Measurements from ENCODE around the gene ALG1L2.
"Not testable (repeated sequence)": the region's sequence is repeated elsewhere in the genome, so short reads cannot be mapped to it uniquely, and the experiment has no call there.

GRCh38 chr3:130122891-130123775 lies 41.5 kb downstream of the ALG1L2 start:
- TF ChIP-seq EZH2 (IDR thresholded peaks at IDR 0.05; ENCODE audit: borderline replicate concordance, insufficient read depth, low read length, poor library complexity, severe bottlenecking); RAD21 (conservative IDR thresholded peaks at IDR 0.05); SMC3 (conservative IDR thresholded peaks at IDR 0.05; ENCODE audit: poor library complexity); POLR2AphosphoS5 (IDR thresholded peaks at IDR 0.05): not testable (repeated sequence)
- TF ChIP-seq, protein P1, sequence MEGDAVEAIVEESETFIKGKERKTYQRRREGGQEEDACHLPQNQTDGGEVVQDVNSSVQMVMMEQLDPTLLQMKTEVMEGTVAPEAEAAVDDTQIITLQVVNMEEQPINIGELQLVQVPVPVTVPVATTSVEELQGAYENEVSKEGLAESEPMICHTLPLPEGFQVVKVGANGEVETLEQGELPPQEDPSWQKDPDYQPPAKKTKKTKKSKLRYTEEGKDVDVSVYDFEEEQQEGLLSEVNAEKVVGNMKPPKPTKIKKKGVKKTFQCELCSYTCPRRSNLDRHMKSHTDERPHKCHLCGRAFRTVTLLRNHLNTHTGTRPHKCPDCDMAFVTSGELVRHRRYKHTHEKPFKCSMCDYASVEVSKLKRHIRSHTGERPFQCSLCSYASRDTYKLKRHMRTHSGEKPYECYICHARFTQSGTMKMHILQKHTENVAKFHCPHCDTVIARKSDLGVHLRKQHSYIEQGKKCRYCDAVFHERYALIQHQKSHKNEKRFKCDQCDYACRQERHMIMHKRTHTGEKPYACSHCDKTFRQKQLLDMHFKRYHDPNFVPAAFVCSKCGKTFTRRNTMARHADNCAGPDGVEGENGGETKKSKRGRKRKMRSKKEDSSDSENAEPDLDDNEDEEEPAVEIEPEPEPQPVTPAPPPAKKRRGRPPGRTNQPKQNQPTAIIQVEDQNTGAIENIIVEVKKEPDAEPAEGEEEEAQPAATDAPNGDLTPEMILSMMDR (IDR thresholded peaks at IDR 0.05; ENCODE audit: poor library complexity, severe bottlenecking): not testable (repeated sequence)

All from neural cell (in vitro differentiated cells).